Middle frontal gyrus (tissue), 1 donor: ENCODE results near the gene MS4A12.
"Not testable (repeated sequence)": the region's sequence is repeated elsewhere in the genome, so short reads cannot be mapped to it uniquely, and the experiment has no call there.

Experiments used
- DNase-seq: peaks from one replicate; pipeline ENCODE4 v3.0.0-alpha.2; 2015; ENCODE audit warnings: low spot score; ENCODE audit errors: extremely low spot score

Gene MS4A12

GRCh38 chr11:60492488-60493009 lies at the start of gene MS4A12:
Gene MS4A12 (plus strand): TSS chr11:60492778. CDS start chr11:60497319, 4,541 bp downstream.
- no peak for DNase-seq

- DNase-seq = no peak
These were observed 45.5 kb upstream of the MS4A12 start for GRCh38 chr11:60447070-60447469.

- no peak for DNase-seq
These were observed 44.7 kb upstream of the MS4A12 start for GRCh38 chr11:60447846-60448245.

- DNase-seq = not testable (repeated sequence)
These were observed 41.4 kb upstream of the MS4A12 start for GRCh38 chr11:60451185-60451584.

GRCh38 chr11:60454212-60454611 lies 38.4 kb upstream of the MS4A12 start:
- no peak for DNase-seq

- no peak for DNase-seq
These were observed 37.0 kb upstream of the MS4A12 start, which contains the start of gene MS4A1 for GRCh38 chr11:60455531-60456042. Gene MS4A1 (plus strand): TSS chr11:60455847. CDS start chr11:60462375, 6,528 bp downstream.

- DNase-seq = no peak
These were observed 35.0 kb upstream of the MS4A12 start for GRCh38 chr11:60457576-60457975.

- DNase-seq = no peak
These were observed 33.2 kb upstream of the MS4A12 start for GRCh38 chr11:60459345-60459744.

- DNase-seq = no peak
These were observed 23.7 kb upstream of the MS4A12 start for GRCh38 chr11:60468829-60469228.

- no peak for DNase-seq
These were observed 22.9 kb upstream of the MS4A12 start for GRCh38 chr11:60469723-60470122.

- DNase-seq = no peak
These were observed 15.5 kb upstream of the MS4A12 start for GRCh38 chr11:60477035-60477445.

- no peak for DNase-seq
These were observed 10.2 kb upstream of the MS4A12 start for GRCh38 chr11:60482361-60482760.

- DNase-seq = no peak
These were observed 6.6 kb upstream of the MS4A12 start for GRCh38 chr11:60485987-60486386.

GRCh38 chr11:60493454-60493853 lies 876 bp downstream of the MS4A12 start:
- no peak for DNase-seq

GRCh38 chr11:60498399-60498798 lies 5.8 kb downstream of the MS4A12 start:
- no peak for DNase-seq

GRCh38 chr11:60498853-60499252 lies 6.3 kb downstream of the MS4A12 start:
- DNase-seq = no peak

GRCh38 chr11:60500276-60500910 lies 7.8 kb downstream of the MS4A12 start:
- DNase-seq = no peak

- DNase-seq = no peak
These were observed 9.7 kb downstream of the MS4A12 start for GRCh38 chr11:60502221-60502775.

- no peak for DNase-seq
These were observed 11.8 kb downstream of the MS4A12 start for GRCh38 chr11:60504219-60504905.

- DNase-seq = not testable (repeated sequence)
These were observed 17.0 kb downstream of the MS4A12 start for GRCh38 chr11:60509609-60510008.

GRCh38 chr11:60510209-60510608 lies 17.6 kb downstream of the MS4A12 start:
- DNase-seq = not testable (repeated sequence)

- no peak for DNase-seq
These were observed 18.8 kb downstream of the MS4A12 start for GRCh38 chr11:60511393-60511792.
